Measurements from ENCODE around the gene CD68.

Gene CD68

GRCh38 chr17:7579001-7579833 lies at the start of gene CD68:
TSS of gene CD68 (plus strand) at chr17:7579638. CDS start at chr17:7579678, 40 bp downstream.
- peak; percentile 83 for DNase-seq (ENCODE audit: insufficient read length, low spot score)
- peak; percentile 36 for FAIRE-seq

GRCh38 chr17:7530023-7530900 lies 49.2 kb upstream of the CD68 start:
- no peak for DNase-seq (ENCODE audit: insufficient read length, low spot score)
- FAIRE-seq, result no peak

GRCh38 chr17:7538050-7538449 lies 41.4 kb upstream of the CD68 start:
- DNase-seq (ENCODE audit: insufficient read length, low spot score) (no peak), FAIRE-seq (no peak)

GRCh38 chr17:7538891-7539545 lies 40.4 kb upstream of the CD68 start:
- DNase-seq (ENCODE audit: insufficient read length, low spot score) (no peak), FAIRE-seq (no peak)

- FAIRE-seq (no peak), DNase-seq (ENCODE audit: insufficient read length, low spot score) (no peak)
These were observed 38.3 kb upstream of the CD68 start for GRCh38 chr17:7541074-7541621.

- FAIRE-seq, result no peak
- DNase-seq (ENCODE audit: insufficient read length, low spot score), result no peak
These were observed 34.5 kb upstream of the CD68 start for GRCh38 chr17:7544911-7545310.

- no peak for FAIRE-seq
- no peak for DNase-seq (ENCODE audit: insufficient read length, low spot score)
These were observed 30.6 kb upstream of the CD68 start, which contains the start of gene TNFSF12 for GRCh38 chr17:7548585-7549400. TSS of gene TNFSF12 (plus strand) at chr17:7549058. CDS start at chr17:7549154, 96 bp downstream.

- DNase-seq (ENCODE audit: insufficient read length, low spot score), result no peak
These were observed 29.9 kb upstream of the CD68 start for GRCh38 chr17:7549401-7550055.

GRCh38 chr17:7550344-7550743 lies 29.1 kb upstream of the CD68 start:
- no peak for DNase-seq (ENCODE audit: insufficient read length, low spot score)
- FAIRE-seq, result no peak

More at GRCh38 chr17:7549401-7550055, 29.9 kb upstream of the CD68 start:
- peak; percentile 79 for FAIRE-seq

- DNase-seq (ENCODE audit: insufficient read length, low spot score) (no peak), FAIRE-seq (no peak)
These were observed 28.0 kb upstream of the CD68 start for GRCh38 chr17:7551396-7551795.

GRCh38 chr17:7552621-7553051 lies 26.8 kb upstream of the CD68 start:
- DNase-seq (ENCODE audit: insufficient read length, low spot score), result no peak
- no peak for FAIRE-seq

GRCh38 chr17:7553356-7553755 lies 26.1 kb upstream of the CD68 start:
- FAIRE-seq, result no peak
- no peak for DNase-seq (ENCODE audit: insufficient read length, low spot score)

GRCh38 chr17:7555320-7555948 lies 24.0 kb upstream of the CD68 start:
- no peak for FAIRE-seq
- DNase-seq (ENCODE audit: insufficient read length, low spot score), result no peak

GRCh38 chr17:7556627-7557026 lies 22.8 kb upstream of the CD68 start:
- no peak for DNase-seq (ENCODE audit: insufficient read length, low spot score)
- FAIRE-seq, result no peak

- no peak for FAIRE-seq
- no peak for DNase-seq (ENCODE audit: insufficient read length, low spot score)
These were observed 22.2 kb upstream of the CD68 start for GRCh38 chr17:7557147-7557764.

GRCh38 chr17:7557775-7558543 lies 21.5 kb upstream of the CD68 start:
- no peak for DNase-seq (ENCODE audit: insufficient read length, low spot score)
- no peak for FAIRE-seq

- no peak for DNase-seq (ENCODE audit: insufficient read length, low spot score)
- FAIRE-seq, result no peak
These were observed 20.7 kb upstream of the CD68 start, which contains the start of gene TNFSF13 for GRCh38 chr17:7558544-7559319. TSS of gene TNFSF13 (plus strand) at chr17:7558750. CDS start at chr17:7559040, 290 bp downstream.

Measured in HTR-8/SVneo (cell line).